Measurements from ENCODE around the gene PCDHA10. TPM values are rescaled to one million over a fixed set of nuclear protein-coding genes. Genes with fewer than 3 reads are reported as not detected.

PCDHA10 gene
- total RNA-seq, 3 donors from 2014 or later (not counting 1 experiment from before 2014, with no cell fraction given): not detected

DNA sequence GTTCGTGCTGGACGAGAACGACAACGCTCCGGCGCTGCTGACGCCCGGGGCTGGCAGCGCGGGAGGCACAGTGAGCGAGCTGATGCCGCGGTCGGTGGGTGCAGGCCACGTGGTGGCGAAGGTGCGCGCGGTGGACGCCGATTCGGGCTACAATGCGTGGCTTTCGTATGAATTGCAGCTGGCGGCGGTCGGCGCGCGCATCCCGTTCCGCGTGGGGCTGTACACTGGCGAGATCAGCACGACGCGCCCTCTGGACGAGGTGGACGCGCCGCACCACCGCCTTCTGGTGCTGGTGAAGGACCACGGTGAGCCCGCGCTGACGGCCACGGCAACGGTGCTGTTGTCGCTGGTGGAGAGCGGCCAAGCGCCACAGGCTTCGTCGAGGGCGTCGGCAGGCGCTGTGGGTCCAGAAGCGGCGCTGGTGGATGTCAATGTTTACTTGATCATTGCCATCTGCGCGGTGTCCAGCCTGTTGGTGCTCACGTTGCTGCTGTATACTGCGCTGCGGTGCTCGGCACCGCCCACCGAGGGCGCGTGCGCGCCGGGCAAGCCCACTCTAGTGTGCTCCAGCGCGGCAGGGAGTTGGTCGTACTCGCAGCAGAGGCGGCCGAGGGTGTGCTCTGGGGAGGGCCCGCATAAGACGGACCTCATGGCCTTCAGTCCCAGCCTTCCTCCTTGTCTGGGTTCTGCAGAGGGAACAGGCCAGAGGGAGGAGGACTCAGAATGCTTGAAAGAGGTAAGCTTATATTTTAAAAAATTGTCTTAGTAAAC is 28.4 kb downstream of the PCDHA10 start:
- ATAC-seq: no peak
- intact Hi-C loops (cut with micrococcal nuclease): no loop called here

DNA sequence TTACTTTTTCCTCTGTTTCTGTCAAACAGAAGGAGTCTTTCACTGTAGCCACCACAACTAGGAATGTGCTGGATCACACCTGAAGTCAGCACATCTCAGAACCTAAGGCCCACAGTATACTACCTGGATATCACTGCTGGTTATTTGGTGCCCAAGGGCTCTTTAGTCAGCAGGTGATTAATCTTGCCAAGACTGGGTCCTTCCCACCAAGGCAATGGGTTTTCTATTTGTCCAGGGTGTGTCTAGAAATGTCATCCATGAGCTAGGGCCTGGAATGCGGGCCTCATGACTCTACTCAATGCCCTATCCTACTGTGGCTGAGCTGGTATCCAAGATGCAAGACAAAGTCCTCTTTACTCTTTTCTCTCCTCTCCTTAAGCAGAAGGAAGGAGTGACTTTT is 60.6 kb downstream of the PCDHA10 start:
- no peak for DNase-seq
- H3K4me3 ChIP-seq (ENCODE audit: low read length): no peak overlapping the region
- H3K9me3 ChIP-seq (ENCODE audit: control insufficient read depth, insufficient read depth, low read length): no peaks in the 10 kb centered on the region
- H3K27me3 ChIP-seq (ENCODE audit: control insufficient read depth, insufficient read depth, low read length): no peaks in the 10 kb centered on the region
- H3K36me3 ChIP-seq (ENCODE audit: control insufficient read depth, insufficient read depth, low read length): no peaks in the 10 kb centered on the region
- no peaks in the 10 kb centered on the region for H3K4me1 Mint-ChIP-seq
- no peak overlapping the region for H3K27ac Mint-ChIP-seq
- peaks cover 12 to 19% of the 10 kb centered on the region in 2 donors for H3K9me3 Mint-ChIP-seq
- no peak overlapping the region for H3K4me3 Mint-ChIP-seq
- H3K27ac ChIP-seq (ENCODE audit: low read length): no peak overlapping the region
- H3K36me3 Mint-ChIP-seq: peaks cover 17% of the 10 kb centered on the region
- WGBS (ENCODE audit: insufficient coverage): no CpG with 5 or more reads among the region's 1 CpG
- no peaks in the 10 kb centered on the region for H3K27me3 Mint-ChIP-seq (ENCODE audit: low read depth in 2 of 2)
- intact Hi-C loops (cut with micrococcal nuclease): no loop called here
- TF ChIP-seq, protein P1, sequence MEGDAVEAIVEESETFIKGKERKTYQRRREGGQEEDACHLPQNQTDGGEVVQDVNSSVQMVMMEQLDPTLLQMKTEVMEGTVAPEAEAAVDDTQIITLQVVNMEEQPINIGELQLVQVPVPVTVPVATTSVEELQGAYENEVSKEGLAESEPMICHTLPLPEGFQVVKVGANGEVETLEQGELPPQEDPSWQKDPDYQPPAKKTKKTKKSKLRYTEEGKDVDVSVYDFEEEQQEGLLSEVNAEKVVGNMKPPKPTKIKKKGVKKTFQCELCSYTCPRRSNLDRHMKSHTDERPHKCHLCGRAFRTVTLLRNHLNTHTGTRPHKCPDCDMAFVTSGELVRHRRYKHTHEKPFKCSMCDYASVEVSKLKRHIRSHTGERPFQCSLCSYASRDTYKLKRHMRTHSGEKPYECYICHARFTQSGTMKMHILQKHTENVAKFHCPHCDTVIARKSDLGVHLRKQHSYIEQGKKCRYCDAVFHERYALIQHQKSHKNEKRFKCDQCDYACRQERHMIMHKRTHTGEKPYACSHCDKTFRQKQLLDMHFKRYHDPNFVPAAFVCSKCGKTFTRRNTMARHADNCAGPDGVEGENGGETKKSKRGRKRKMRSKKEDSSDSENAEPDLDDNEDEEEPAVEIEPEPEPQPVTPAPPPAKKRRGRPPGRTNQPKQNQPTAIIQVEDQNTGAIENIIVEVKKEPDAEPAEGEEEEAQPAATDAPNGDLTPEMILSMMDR (IDR thresholded peaks at IDR 0.05): no peak
- ATAC-seq: no peak
- no peaks in the 10 kb centered on the region for H3K4me1 ChIP-seq (ENCODE audit: control insufficient read depth, insufficient read depth, low read length)

More for the DNA sequence above, 28.4 kb downstream of the PCDHA10 start:
- H3K27me3 ChIP-seq (ENCODE audit: control insufficient read depth, insufficient read depth, low read length): peaks cover 5% of the 10 kb centered on the region
- H3K4me1 Mint-ChIP-seq: no peaks in the 10 kb centered on the region
- DNase-seq: no peak
- no peaks in the 10 kb centered on the region for H3K36me3 ChIP-seq (ENCODE audit: control insufficient read depth, insufficient read depth, low read length)
- H3K27ac ChIP-seq (ENCODE audit: low read length): no peak overlapping the region
- TF ChIP-seq, protein P1 (IDR thresholded peaks at IDR 0.05): no peak
- H3K9me3 ChIP-seq (ENCODE audit: control insufficient read depth, insufficient read depth, low read length): peaks cover 14% of the 10 kb centered on the region
- H3K36me3 Mint-ChIP-seq: no peaks in the 10 kb centered on the region
- H3K4me3 ChIP-seq (ENCODE audit: low read length): no peak overlapping the region
- 46% methylated on average over 79 of the region's 79 CpGs for WGBS (ENCODE audit: insufficient coverage)
- no peak overlapping the region for H3K4me3 Mint-ChIP-seq
- H3K4me1 ChIP-seq (ENCODE audit: control insufficient read depth, insufficient read depth, low read length): no peaks in the 10 kb centered on the region
- H3K27me3 Mint-ChIP-seq (ENCODE audit: low read depth in 2 of 2): peaks cover 6% of the 10 kb centered on the region in 2 donors
- peaks cover 9 to 17% of the 10 kb centered on the region in 2 donors for H3K9me3 Mint-ChIP-seq
- H3K27ac Mint-ChIP-seq: no peak overlapping the region

Other genes starting within 250 kb of the PCDHA10 start
- 10 to 100 TPM in 1 of 3 donors, 1 to 10 TPM in 2; 1.4 to 15.9 (median 7.0) TPM for gene CD14, start 222.7 kb upstream of the PCDHA10 start, total RNA-seq
- 10 to 100 TPM; 17.9 to 19.5 (median 18.8) TPM for gene TMCO6, start 216.4 kb upstream of the PCDHA10 start, total RNA-seq
- gene NDUFA2, start 208.3 kb upstream of the PCDHA10 start, total RNA-seq: 10 to 100 TPM; 41.0 to 48.3 (median 42.8) TPM
- gene IK, start 208.1 kb upstream of the PCDHA10 start, total RNA-seq: 100 to 1,000 TPM; 144 to 204 (median 148) TPM
- gene WDR55, start 191.0 kb upstream of the PCDHA10 start, total RNA-seq: 10 to 100 TPM; 42.3 to 45.1 (median 43.3) TPM
- gene DND1, start 182.3 kb upstream of the PCDHA10 start, total RNA-seq: 1 to 10 TPM in 2 of 3 donors, under 1 TPM in 1; 0.90 to 1.1 (median 1.1) TPM
- 10 to 100 TPM; 62.4 to 73.8 (median 68.3) TPM for gene HARS1, start 164.5 kb upstream of the PCDHA10 start, total RNA-seq
- gene HARS2, start 164.4 kb upstream of the PCDHA10 start, total RNA-seq: 10 to 100 TPM; 42.5 to 48.4 (median 45.6) TPM
- gene ZMAT2, start 155.4 kb upstream of the PCDHA10 start, total RNA-seq: 10 to 100 TPM; 47.0 to 50.4 (median 49.5) TPM
- not detected for gene PCDHA1, start 69.8 kb upstream of the PCDHA10 start, total RNA-seq
- gene PCDHA2, start 61.0 kb upstream of the PCDHA10 start, total RNA-seq: not detected
- gene PCDHA3, start 54.8 kb upstream of the PCDHA10 start, total RNA-seq: not detected
- gene PCDHA4, start 48.8 kb upstream of the PCDHA10 start, total RNA-seq: not detected
- not detected for gene PCDHA5, start 34.3 kb upstream of the PCDHA10 start, total RNA-seq
- gene PCDHA6, start 27.9 kb upstream of the PCDHA10 start, total RNA-seq: not detected
- not detected for gene PCDHA7, start 21.6 kb upstream of the PCDHA10 start, total RNA-seq
- gene PCDHA8, start 14.7 kb upstream of the PCDHA10 start, total RNA-seq: not detected
- gene PCDHA9, start 7.5 kb upstream of the PCDHA10 start, total RNA-seq: not detected
- not detected for gene PCDHA11, start 13.1 kb downstream of the PCDHA10 start, total RNA-seq
- not detected for gene PCDHA12, start 19.4 kb downstream of the PCDHA10 start, total RNA-seq
- not detected for gene PCDHA13, start 26.2 kb downstream of the PCDHA10 start, total RNA-seq
- gene PCDHAC1, start 70.4 kb downstream of the PCDHA10 start, total RNA-seq: not detected
- not detected for gene PCDHAC2, start 110.6 kb downstream of the PCDHA10 start, total RNA-seq
- not detected for gene PCDHB1, start 195.5 kb downstream of the PCDHA10 start, total RNA-seq
- gene PCDHB2, start 238.7 kb downstream of the PCDHA10 start, total RNA-seq: not detected
- not detected for gene PCDHB3, start 244.6 kb downstream of the PCDHA10 start, total RNA-seq